OCI-LY7 (cell line): Measurements from ENCODE around the gene SOX13.

Experiments used
- EZH2phosphoT487 ChIP-seq: fragments of 200-600 bp; sonication (generic); IDR thresholded peaks from 2 replicates; pipeline ENCODE4 v1.6.1; 2018; ENCODE audit warnings: low read depth, borderline replicate concordance, mild to moderate bottlenecking, mixed run types, antibody characterized with exemption, low read length, moderate library complexity, mixed read lengths
- TF ChIP-seq, protein P1 (sequence below): fragments of 200-600 bp; sonication (generic); conservative IDR thresholded peaks from 2 replicates; pipeline ENCODE4 v1.5.1; 2014; ENCODE audit warnings: mild to moderate bottlenecking, antibody characterized with exemption, low read length, moderate library complexity, mixed read lengths

DNA sequence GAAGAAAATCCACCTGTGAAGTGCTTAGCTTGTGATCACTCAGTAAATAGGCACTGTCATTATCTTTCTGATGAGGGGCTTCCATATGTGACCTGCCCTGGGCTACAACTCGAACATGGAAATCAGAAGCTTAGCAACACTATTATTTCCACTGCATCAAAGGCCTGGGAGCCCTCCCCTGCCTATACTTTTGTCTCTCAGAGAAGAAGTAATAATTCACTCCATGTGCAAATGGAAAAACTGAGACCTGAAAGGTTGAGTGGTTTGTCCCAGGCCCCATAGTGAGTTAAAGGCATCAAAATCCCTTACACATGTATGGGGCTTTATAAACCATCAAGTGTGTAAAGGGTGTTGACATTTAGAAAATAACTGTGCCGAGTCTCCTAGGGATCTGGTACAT is 20.9 kb downstream of the SOX13 start:
- TF ChIP-seq, protein P1, sequence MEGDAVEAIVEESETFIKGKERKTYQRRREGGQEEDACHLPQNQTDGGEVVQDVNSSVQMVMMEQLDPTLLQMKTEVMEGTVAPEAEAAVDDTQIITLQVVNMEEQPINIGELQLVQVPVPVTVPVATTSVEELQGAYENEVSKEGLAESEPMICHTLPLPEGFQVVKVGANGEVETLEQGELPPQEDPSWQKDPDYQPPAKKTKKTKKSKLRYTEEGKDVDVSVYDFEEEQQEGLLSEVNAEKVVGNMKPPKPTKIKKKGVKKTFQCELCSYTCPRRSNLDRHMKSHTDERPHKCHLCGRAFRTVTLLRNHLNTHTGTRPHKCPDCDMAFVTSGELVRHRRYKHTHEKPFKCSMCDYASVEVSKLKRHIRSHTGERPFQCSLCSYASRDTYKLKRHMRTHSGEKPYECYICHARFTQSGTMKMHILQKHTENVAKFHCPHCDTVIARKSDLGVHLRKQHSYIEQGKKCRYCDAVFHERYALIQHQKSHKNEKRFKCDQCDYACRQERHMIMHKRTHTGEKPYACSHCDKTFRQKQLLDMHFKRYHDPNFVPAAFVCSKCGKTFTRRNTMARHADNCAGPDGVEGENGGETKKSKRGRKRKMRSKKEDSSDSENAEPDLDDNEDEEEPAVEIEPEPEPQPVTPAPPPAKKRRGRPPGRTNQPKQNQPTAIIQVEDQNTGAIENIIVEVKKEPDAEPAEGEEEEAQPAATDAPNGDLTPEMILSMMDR: no peak
- TF ChIP-seq EZH2phosphoT487: no peak
